Esophagus squamous epithelium (tissue), 4 donors: Measurements from ENCODE around the gene TNFRSF6B.

Experiments used
- CTCF ChIP-seq, 6 experiments: fragments of 450-650 bp in 4 of 6; fragments of 200-600 bp in 2 of 6; sonication (generic) in 2 of 6; IDR thresholded peaks; one replicate each; pipeline ENCODE4 v1.5.1; 2016 to 2019; ENCODE audit warnings: antibody characterized with exemption in 6 of 6, mild to moderate bottlenecking in 4 of 6, moderate library complexity in 4 of 6
- POLR2A ChIP-seq, 4 donors: fragments of 450-650 bp; IDR thresholded peaks; one replicate each; pipeline ENCODE4 v1.6.1; 2017; ENCODE audit warnings: antibody characterized with exemption in 4 of 4, mild to moderate bottlenecking in 4 of 4, moderate library complexity in 3 of 4

DNA sequence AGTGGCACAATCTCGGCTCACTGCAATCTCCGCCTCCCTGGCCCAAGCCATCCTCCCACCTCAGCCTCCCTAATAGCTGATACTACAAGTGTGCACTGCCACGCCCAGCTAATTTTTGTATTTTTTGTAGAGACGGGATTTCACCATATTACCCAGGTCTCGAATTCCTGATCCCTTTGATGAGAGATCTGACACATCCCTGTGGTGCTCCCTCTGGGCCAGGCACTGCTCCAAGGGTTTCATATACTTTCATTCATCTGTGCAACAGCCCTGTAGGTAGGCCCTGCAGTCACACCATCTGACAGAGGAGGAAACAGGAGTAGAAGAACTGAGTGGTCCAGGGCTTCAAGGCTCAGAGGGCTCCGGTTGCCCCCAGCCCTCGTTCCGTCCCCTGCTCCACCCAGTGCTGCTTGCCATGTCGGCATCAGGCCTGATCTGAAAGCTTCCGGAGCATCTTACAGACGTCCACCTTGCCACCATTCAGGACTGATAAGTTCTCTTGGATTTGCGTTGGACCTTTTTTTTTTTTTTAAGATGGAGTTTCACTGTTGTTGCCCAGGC, 14.7 kb downstream of the TNFRSF6B start:
- TF ChIP-seq POLR2A (IDR thresholded peaks at IDR 0.05) (no peak), CTCF (IDR thresholded peaks at IDR 0.05) (no peak)
